PFSK-1 (cell line): ENCODE results near the gene KLHDC7A.

Experiments used
- POLR2AphosphoS5 ChIP-seq: IDR thresholded peaks from 2 replicates; pipeline ENCODE4 v1.6.1; 2012; ENCODE audit warnings: low read depth, mild to moderate bottlenecking, control low read depth, low read length, moderate library complexity
- REST ChIP-seq, 2 experiments: IDR thresholded peaks; 2 replicates each; pipeline versions ENCODE4 v1.6.1 to v1.8.0; 2011 to 2012; ENCODE audit warnings: low read depth in 2 of 2, low read length in 2 of 2, control low read depth in 1 of 2, inconsistent platforms in 1 of 2, mild to moderate bottlenecking in 1 of 2, moderate library complexity in 1 of 2; ENCODE audit not compliant: insufficient read depth in 1 of 2
- SIN3A ChIP-seq: IDR thresholded peaks from 2 replicates; pipeline ENCODE4 v1.6.1; 2012; ENCODE audit warnings: mild to moderate bottlenecking, low read length, moderate library complexity, borderline replicate concordance; ENCODE audit not compliant: insufficient read depth
- TAF1 ChIP-seq: IDR thresholded peaks from 2 replicates; pipeline ENCODE4 v1.6.1; 2012; ENCODE audit warnings: low read length, control low read depth, borderline replicate concordance; ENCODE audit not compliant: insufficient read depth

GRCh38 chr1:18511874-18512150 lies 31.1 kb downstream of the KLHDC7A start:
- no peak for TF ChIP-seq REST (IDR thresholded peaks at IDR 0.05; ENCODE audit: insufficient read depth in 1 of 2, low read depth in 2 of 2, low read length in 2 of 2)
- no peak for TF ChIP-seq POLR2AphosphoS5
- no peak for TF ChIP-seq SIN3A
- no peak for TF ChIP-seq TAF1
